T47D (cell line): ENCODE results near the gene BMP8A.

Source experiments
- DNase-seq, 2 experiments: peaks; one replicate each; pipeline versions ENCODE4 v3.0.0 to v3.0.0-alpha.2; 2011 to 2012; ENCODE audit warnings: low read depth in 1 of 2, low spot score in 1 of 2
- JUND ChIP-seq: IDR thresholded peaks from 2 replicates; pipeline ENCODE4 v1.6.1; 2012; ENCODE audit warnings: low read depth
- in situ Hi-C: cut with HindIII; loops from 2 replicates; pipeline ENCODE4 v1.10.0; 2016; ENCODE audit warnings: low sequenced_read_pairs, low pct_unique_long_range_greater_than_20kb

Gene BMP8A

DNA sequence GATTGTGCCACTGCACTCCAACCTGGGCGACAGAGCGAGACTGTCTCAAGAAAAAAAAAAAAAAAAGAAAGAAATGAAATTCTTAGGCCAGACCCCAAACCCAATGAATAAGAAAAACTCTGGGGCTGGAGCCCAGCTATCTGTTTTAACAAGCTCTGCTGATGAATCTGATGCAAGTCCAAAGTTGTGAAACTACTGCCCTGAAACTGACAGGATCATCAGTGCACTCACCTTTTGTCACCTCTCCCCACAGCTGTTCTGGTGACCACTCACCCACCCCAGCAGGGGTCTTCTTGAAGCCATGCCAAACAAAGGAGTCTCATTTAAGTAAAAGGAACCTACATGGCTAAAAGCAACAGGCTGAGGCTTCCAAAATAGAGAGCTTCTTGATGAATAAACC lies 76.8 kb downstream of the BMP8A start:
- in situ Hi-C loops: no loop called here
- no peak for DNase-seq
- TF ChIP-seq JUND: no peak

DNA sequence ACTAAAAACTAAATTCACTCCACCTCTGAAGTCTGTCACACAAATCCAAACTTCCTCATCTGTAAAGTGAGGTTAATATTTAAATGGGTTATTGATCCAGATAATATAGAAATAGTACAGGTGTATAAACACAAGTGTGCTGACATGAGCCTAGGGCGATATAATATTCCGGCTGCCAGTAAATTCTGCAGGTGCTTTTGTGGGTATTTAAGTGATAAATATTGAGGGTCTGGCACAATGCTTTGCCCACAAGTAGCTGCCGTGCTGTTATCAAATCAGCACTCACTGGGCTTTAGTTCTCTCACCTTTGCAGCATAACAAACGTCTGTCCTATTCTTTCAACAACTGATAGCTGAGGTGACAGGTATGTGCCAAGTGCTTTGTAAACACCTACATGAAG lies 77.6 kb downstream of the BMP8A start:
- in situ Hi-C loops: no loop called here
- no peak for DNase-seq
- no peak for TF ChIP-seq JUND

DNA sequence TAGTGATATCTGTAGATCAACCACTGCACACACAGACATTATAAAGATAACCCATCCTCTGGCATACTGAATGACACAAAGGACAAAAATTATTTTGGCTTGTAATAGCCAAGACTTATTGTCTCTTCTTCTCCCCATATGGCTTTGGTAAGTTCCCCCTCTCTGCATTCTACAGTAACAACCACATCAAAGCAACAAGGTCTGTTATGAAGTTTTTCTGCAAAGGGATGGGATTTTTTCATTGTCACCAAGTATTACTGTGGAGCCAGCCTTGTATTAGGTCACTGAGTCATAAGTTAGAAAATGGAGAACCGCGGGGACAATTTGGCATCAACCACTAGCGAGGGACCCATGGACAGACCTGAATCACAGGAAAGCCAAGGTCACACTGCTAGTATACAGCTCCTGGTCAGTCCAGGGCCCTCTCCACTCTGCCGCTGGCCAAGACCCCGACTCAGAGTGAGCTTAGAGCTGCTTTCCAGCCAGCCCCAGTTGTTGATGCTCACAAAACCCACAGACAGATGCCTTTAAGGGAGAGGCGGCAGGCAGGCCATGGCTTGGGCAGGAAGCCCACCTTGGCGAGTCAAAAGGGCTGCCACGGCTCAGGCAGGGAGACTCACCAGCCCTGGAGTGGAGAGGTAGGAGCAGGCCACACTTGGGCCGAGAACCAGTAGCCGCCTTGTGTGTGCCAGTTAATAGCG lies 79.2 kb downstream of the BMP8A start:
- DNase-seq: no peak
- no peak for TF ChIP-seq JUND
- in situ Hi-C loops: no loop called here

DNA sequence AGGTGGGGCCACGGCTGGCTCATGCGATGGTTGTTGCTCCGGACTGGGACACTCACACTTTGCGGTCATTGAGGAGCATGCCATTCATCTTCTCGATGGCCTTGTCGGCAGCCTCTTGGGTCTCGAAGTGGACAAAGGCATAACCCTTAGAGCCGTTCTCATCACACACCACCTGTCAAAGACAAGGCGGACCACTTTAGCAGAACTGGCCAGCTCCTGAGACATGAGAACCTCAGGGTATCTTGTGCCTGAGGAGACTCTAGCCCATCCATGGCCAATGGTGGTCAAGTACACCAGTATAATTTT lies 79.7 kb downstream of the BMP8A start:
- DNase-seq: no peak
- TF ChIP-seq JUND: no peak
- in situ Hi-C loops: no loop called here

DNA sequence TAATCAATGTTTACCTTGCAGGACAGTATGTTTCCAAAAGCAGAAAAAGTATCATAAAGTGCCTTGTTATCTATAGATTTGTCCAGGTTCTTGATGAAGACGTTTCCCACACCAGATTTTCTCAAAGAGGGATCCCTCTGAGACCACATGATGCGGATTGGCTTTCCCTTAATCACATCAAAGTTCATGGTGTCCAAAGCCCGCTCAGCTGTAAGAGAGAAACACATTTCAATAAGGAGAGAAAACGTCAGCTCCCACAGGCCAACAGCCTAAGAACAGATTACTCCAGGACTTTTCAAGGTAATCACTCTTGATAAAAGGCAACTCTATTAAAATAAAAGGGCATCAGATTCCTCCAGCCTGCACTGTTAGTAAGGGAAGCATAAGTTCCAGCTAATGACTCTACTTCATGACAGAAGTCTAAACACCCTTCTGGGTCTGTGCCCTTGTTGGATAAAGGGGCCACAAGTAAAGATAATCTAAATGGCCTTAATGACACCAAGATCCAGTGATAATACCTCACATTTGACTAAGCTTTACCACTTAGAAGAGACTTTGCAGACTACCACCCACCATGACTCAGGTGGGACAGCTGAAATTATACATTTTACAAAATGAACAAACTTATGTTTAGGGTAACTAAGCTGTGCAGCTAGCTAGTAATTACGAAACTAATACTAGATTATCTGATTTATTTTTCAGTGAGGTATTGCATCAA lies 81.1 kb downstream of the BMP8A start:
- DNase-seq: no peak
- in situ Hi-C loops: no loop called here
- no peak for TF ChIP-seq JUND

DNA sequence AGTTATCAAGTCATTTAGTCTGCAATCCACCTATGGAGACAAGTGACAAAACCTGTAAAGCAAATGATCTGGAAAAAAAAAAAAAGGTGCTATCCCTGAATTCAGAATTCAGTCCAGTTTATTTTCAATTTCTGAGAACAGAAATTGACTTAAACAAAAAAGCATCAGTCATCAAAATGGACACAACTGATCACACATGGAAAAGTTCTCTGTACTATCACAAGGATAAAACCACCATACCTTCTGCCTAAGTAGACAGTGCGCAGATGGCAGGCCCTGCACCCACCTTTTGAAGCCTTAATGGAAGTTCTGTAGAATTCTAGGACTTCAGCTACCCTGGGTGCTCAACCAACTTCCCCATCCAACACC lies 81.6 kb downstream of the BMP8A start:
- no peak for DNase-seq
- TF ChIP-seq JUND: no peak
- in situ Hi-C loops: no loop called here

DNA sequence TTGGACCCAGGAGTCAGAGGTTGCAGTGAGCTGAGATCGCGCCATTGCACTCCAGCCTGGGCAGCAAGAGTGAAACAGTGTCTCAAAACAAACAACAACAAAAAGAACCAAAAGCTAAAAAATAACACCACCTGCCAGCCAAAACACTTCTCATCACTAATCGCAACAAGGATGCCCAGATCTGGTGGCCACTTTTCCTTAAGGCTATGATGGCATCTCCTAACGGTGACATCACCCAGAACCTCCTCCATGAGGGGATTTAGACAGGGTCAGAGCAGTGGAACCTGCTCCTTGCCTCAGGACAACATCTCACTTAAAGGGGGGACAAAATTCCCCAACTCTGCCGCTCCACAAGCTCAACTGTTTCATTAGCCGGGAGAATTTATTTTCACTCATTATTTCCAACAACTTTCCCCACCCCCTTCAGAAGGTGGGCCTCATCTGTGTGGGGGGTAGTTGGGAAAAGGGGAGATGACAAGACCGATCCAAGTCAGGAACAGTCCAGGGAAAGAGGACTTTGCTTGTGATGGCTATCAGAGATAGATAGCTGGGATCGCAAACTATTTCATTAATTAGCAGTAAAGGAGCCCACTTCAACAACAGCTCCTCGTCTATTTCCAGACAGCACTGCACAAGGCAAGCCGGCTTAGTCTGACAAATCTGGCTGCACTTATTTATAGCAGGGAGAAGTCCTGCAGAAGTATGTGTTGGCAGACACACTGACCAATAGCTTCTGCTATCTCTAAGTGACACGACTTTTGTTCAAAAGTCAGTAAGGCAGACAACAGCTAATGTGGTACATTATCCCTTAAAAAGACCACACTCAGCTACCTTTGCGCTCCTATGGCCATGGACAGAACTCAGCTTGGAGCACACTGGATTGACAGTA lies 82.5 kb downstream of the BMP8A start:
- no peak for DNase-seq
- in situ Hi-C loops: no loop called here
- TF ChIP-seq JUND: no peak

DNA sequence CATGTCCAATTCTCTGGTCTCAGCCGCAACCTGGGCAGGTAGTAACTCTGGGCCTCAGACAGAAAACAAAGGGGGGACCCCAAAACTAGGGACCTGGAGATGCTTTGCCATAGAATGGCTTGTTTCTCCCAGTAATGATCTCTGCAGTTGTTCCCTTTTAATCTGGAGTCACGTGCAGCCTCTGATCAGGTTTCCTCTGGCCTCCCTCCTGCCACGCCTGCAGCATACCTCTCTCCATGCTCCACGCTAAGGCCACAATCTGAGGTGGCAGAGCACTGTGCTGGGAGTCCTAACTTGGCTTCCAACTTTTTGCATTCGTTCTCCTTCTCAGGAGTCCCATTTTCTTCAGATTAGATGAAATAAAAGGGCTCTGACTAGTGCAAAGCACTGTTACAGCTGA lies 83.2 kb downstream of the BMP8A start:
- no peak for TF ChIP-seq JUND
- in situ Hi-C loops: no loop called here
- no peak for DNase-seq
